CD4-positive, alpha-beta T cell treated with Interleukin-17A for 1 hour (primary cell): ENCODE results near the gene FRMD6.

ENCODE experiments used
- DNase-seq: peaks from one replicate; pipeline ENCODE4 v3.0.0-alpha.2; 2020

Gene FRMD6

DNA sequence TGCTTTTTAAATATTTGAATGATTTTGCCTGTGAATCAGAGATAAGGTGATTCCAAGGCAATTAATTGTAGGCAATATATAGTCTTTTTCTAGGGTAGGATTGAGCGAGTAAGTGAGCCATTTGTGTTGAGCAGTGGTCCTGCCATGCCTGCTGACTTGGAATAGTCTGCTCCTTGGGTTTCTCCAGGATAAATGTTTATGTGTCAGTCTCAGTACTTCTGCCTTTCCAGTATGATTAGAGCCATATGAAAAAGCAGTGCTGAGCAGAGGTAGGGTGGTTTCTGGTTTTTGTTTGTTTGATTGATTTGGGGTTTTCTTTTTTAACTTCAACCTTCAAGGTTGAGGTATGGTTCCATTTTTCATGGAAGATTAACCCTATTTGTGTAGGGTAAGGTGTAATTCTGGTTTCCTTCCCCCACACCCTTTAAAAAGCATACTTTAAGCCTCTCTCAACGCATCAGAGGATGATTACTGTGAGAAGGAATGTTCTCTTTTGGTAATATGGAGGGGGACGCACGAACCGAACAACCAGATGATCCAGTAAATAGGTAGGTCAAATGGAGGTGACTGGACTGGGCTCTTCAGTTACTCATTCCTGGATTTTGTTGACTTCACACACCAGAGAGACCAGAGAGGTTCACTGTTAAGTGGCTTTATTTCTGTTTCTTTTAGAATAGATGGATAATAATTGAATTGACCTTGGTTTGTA, 22.7 kb downstream of the FRMD6 start:
- DNase-seq: no peak

DNA sequence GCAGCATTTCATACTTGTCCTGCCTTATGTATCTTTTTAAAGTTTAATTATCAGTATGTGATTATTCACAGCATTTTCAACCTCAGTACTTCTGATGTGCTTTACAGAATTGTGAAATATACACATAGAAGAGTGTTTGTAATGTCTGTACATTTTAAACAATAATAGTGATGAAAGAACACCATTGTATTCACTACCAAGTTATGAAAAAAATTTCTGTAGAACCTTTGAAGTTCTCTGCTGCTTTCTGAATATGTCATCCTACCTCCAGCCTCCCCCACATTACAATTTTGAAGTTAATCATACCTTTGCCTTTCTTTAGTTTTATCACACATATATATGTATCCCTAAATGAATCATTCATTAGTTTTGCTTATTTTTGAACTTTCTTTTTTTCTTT, 24.8 kb downstream of the FRMD6 start:
- no peak for DNase-seq

DNA sequence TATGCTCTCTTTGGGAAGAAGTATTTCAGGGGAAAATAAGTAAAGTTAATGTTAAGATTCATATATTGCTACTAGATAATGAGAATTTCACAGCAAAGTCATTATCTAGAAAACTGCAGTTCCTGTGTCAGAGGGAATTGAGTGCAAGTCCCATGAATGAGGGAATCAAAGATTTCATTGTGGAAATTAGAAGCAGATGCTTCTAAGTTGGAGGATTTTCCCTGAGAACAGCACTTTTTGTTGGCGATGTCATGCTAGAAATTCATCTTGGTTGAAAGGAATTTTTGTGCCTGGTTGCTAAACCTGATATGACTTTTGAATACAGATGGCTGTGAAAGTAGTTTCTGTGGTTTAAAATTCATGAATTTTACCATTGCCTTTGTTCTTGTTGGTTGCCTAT, 25.6 kb downstream of the FRMD6 start:
- DNase-seq: no peak

DNA sequence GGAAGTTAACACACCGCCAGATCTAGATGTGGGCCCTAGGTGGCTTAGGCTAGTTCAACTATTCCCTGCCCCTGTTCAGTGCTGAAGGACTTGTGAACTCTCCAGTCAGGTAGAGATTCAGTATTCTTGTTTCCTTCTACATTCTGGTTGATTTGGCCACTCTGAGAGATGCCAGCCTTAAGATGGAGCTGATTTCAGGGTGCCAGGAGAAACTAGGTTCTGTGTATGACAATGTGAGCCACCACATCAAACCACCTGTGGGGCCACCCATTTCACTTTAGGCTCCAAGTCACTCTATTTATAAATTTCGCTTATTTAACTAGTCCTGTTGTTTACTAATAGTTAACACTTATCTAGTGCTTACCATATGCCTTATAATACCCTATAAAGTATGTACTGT, 26.0 kb downstream of the FRMD6 start:
- no peak for DNase-seq

DNA sequence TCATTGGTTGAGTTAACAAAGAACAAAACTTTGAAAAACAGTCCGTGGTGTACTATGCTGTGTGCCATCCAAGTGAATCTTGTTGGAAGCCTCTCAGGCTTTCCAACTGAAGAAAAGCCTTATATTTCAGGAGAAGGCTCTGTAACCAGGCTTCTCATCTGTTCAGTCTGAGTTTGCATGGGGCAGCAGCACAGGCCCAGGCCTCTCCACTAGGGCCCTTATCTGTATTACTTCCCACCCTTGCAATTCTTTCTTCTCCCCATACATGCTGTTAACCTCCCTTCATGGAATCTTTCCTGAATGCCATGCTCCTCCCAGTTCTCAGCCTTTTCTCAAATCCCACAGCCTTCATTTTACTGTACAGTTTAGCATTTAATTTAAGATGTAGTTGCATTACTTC, 28.3 kb downstream of the FRMD6 start:
- DNase-seq: no peak

DNA sequence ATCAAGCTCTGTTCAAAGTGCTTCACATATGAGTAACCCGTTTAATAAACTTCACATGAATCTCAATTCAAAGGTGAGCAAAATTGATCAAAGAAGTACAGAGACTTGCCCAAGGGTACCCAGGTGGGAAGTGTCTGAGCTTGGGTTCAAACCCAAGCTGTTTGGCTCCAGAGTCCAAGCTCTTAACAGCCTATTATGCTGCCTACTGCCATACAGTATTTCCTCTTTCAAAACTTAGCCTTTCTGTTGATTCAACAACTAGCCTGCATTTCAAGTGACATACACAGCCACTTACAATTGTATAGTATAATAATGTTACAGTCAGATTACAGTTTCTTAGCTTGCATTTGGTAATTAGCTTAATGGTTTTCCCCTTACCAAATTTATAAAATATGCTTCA, 29.7 kb downstream of the FRMD6 start:
- DNase-seq: no peak

DNA sequence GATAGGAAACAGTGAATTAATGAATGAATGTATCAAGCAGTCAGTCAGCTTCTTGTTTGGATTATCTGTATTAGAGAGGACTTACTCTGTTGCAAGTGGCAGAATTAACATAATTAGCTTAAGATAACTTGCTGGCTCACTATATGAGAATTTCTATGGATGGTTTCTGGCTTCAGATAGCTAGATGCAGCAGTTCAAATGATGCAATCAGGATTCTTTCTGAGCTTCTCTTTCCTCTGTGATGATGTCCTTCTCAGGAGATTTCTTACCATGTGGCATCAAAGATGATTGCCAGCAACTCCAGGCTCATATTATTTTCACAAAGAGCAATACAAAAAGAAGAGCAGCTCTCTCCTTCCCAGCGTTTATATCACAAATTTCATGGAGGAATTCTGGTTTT, 30.7 kb downstream of the FRMD6 start:
- no peak for DNase-seq

DNA sequence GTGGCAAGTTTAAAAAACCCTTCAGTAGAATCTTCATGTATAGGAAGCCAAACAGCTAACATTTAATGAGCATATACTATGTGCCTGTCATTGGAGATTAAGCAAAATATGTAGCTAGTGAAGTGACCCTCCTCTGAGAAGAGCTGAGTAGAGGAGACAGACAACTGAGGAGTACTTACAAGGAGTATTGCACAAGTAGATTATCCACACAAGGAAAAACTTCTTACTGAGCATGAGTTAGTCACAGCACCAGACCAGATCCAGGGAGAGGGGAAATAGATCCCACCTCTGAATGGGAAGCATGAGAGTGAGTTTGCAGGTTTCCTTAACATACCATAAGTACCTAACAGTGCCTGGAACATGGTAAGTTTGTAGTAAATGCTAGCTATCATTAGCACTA, 33.0 kb downstream of the FRMD6 start:
- DNase-seq: no peak

DNA sequence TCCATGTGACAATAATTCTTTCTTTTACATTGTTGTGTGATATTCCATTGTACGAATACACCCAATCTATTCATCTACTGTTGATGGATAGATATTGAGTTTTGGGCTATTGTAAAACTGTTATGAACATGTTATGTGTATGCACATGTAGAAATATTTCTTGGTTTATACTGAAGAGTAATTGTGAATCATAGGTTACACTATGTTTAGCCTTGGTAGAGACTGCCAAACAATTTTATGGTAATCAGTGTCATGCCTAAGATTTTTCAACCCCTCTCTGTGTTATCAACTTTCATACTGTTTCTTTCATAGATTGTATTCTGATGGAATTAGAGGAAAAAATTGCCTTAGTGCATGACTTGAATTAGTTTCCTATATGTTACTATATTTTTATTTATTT, 39.5 kb downstream of the FRMD6 start:
- no peak for DNase-seq

DNA sequence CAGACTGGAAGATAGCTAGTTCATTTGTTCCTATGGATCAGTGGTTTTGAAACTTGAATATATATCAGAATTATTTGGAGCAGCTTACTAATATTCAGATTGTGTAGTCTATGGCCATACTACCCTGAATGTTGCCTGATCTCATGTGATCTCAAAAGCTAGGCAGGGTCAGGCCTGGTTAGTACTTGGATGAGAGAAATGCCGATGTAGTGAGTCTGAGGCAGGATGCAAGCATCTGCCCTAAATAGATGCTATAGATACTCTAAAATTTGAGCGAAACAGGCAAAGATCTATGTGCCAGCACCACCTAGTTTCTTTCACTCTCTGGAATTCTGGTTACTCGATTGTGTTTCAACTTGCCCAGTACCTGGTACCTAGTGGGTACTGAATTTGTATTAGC, 40.9 kb downstream of the FRMD6 start:
- DNase-seq: no peak

DNA sequence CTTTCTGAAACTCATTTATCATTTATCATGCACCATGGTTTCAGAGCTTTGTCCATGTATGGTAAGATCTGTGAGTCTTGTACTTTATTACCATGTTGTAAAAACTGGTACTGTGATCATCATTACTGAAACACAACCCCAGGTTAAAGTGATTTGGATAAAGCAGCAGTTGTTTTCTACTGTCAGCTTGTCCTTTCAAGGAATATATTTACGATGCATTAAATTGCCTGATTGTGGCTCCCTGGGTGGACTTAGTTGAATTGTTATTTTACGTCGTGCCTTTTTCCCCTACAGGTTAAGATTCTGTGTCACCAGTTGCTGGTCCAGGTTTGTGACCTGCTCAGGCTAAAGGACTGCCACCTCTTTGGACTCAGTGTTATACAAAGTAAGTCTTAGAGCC, 46.1 kb downstream of the FRMD6 start:
- no peak for DNase-seq

DNA sequence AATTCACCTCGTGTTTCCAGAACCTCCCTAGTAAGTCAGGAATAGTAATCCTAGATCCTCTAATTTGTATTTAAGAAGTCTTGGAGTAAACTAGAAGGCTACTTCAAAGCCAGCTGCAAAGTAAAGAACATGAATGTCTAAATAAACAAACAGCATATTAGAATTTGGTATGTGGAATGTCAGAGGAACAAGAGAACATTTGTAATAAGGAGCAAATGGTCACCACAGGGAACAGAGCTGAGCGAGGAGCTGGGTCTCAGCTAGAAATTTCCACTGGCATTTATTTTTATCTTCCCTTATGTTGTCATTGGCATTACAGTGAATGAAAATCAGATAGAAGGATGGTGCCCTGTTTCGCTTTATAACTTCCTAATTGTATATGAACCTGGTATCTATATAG, 50.2 kb downstream of the FRMD6 start:
- DNase-seq: no peak

DNA sequence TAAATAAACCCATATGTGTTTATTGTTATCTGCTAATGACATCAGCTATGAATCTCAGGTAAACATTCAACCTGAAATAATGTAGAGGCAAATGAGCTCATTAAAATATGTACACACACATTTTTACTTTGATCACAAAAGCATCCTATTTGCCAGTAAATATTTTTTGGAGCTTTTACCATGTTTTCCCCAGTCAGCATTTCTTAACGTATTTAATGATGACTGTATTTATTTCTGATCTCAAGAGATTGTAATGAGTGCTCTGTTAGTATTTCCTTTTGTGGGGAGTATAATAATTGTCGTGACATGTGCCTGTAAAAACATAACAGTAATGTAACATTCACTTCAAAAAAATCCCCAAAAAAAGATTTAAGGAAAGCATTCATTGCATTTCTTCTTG, 52.1 kb downstream of the FRMD6 start:
- no peak for DNase-seq

DNA sequence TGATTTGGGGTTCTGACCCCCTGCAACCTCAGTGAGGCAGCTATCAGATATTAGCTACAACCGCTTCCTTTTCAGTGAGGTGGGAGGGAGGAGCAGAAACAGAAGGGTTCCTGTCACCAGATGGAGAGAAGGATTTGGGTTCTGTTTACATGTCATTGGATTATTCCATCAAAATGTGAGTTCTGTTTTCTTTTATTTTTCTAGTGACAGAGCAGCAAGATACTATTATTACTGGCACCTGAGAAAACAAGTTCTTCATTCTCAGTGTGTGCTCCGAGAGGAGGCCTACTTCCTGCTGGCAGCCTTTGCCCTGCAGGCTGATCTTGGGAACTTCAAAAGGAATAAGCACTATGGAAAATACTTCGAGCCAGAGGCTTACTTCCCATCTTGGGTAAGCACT, 52.8 kb downstream of the FRMD6 start:
- no peak for DNase-seq

DNA sequence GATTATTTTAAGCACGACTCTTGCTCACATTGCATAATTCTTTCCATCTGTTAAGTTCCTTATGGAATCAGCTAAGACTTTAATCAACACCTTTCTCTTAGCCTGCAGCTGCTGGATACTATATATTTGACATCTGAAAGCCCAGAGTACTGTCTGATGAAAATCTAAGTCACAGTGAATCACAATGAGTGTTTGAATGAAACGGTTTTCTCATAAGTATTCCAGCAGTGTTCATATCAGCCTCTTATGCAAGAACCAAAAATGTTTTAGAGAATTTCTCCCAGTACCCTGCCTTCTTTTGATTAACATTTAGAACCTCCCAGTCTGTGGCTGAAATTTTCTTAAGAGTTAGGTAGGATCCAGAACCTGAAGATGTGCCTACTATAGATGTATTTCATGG, 55.6 kb downstream of the FRMD6 start:
- DNase-seq: no peak

DNA sequence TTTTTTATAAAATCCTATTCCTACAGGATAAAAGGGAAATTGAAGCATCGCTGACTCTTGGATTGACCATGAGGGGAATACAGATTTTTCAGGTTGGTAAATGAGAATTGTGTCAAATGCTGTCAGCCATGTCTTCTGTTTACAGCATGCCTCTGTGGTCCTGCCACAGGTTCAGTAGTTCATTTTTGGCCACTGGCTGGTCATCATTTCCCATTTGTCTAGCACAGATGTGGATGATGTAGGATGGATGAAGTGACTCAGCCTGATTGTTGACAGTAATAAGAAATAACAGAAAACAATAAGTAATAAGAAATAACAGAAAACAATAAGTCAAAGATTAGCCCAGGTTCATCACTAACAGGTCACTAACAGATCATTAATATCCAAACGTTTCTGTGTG, 59.8 kb downstream of the FRMD6 start:
- no peak for DNase-seq

DNA sequence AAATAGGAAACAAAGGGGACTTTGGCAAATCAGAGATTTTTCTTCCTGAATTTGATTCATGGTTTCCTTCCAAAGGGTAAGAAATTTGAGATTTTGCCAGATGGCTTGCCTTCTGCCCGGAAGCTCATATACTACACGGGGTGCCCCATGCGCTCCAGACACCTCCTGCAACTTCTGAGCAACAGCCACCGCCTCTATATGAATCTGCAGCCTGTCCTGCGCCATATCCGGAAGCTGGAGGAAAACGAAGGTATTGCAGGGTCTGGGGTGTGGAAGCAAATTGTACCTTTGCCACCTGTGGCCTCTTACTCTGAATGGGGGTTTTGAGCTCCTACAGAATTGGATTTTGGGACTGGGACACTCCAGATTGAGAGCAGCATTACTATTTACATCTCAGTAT, 63.5 kb downstream of the FRMD6 start:
- DNase-seq: no peak

DNA sequence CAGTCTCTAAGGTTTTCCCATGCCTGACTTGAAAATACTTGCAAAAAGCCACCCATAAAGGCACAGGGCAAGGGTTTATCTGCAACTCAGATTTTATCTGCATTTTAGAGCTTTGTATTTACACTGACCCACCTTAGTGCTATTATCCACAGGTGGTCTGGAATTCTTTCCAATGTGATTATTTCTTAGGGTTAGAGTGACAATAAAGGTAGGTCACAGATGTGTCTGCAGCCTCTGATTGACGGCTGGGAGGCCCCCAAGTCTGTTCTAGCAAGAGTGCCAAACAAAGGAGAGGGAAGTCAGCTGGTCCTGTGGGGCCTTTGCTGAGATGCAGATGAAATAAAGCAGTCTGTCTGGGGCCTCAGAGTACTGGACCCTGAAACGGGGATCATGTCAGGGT, 64.0 kb downstream of the FRMD6 start:
- DNase-seq: no peak

DNA sequence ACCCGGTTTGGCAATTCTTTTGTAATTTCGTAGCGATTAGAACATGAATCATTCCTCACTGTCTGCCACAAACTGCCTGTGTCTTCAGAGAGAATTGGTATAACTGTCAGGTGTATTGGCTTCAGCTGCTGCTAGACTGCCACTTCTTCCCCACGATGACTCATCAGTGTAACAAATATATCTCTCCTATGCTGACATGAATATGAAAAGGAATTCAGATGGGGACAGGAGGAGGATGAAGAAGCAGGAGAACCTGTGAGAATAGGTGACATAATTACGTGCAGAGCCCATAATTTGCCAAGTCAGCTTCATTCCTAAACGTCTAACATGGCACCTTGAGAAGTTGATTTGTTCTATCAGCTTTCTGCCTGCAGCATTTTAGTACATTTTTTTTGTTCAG, 64.9 kb downstream of the FRMD6 start:
- no peak for DNase-seq

DNA sequence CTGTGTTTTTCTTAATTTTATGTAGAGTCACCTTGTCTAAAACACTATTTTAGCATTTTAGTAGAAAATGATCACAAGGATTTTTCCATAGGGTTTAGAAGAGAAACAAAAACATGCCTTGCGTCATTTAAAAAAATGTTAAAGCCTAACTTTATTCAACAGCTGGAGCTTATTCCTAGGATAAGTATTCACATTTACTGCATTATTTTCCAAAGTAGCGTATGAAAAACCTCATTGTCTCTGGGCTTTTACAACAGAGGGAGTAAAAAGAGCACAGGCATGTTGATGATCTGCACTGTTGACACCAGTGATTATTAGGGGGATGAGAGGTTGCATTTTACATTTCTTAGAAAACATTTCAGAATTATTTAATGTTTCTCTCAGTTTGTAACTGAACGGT, 66.1 kb downstream of the FRMD6 start:
- no peak for DNase-seq

DNA sequence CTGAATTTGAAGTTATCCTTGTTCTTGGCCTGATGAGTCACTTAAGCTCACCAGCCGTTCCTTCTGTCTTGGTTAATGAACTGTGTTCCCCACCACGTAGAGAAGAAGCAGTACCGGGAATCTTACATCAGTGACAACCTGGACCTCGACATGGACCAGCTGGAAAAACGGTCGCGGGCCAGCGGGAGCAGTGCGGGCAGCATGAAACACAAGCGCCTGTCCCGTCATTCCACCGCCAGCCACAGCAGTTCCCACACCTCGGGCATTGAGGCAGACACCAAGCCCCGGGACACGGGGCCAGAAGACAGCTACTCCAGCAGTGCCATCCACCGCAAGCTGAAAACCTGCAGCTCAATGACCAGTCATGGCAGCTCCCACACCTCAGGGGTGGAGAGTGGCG, 68.2 kb downstream of the FRMD6 start:
- DNase-seq: no peak

DNA sequence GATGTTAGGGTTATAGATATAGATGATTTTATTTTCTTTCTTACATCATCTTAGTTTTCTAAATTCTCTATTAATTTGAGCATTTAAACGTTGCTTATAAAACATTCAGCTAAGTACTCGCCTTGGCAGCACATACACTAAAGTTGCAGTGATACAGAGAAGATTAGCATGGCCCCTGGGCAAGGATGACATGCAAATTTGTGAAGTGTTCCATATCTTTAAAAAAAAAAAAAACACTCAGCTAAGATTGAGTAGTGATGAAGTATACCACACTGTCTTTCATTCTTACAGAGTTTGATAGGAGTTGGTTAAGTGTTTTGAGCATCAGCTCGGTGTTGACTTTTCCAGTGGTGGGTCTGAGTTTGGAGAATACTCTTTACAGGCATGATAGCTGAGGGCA, 72.3 kb downstream of the FRMD6 start:
- DNase-seq: no peak

DNA sequence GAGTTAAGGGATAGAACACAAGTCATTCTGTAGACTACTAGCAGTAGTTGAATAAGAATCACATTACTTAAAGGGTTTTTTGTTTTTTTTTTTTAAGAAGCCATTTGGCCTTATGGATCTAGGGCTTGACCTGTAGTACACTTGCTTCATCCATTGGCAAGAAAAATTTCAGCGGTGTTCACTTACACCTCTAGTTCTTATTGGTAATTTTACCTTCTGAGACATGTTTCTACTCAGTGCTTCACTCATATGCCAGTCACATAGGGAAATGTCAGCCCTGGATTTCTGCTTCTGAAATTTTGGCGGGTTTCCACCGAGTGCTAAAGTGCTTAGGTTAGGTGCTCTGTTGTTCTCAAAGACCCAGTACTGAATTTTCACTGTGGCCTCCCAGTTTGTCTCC, 72.9 kb downstream of the FRMD6 start:
- no peak for DNase-seq

DNA sequence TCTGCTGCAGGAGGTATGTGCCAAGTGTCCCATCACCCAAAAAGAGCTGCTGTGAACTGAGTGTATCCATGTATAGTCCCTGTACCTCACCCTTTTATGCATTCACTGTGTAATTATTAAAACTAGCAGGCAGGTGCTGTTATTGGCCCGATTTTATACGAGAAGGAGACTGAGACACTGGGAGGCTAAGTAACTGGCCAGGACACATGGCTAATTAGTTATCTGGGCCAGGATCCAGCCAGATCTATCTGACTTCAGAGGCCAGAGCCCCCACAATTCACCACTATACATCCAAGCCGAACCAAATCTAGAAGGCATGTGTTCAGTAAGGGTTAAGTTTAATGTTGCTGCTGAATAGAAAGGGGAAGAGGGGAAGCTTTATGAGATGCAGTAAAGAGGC, 73.4 kb downstream of the FRMD6 start:
- no peak for DNase-seq

DNA sequence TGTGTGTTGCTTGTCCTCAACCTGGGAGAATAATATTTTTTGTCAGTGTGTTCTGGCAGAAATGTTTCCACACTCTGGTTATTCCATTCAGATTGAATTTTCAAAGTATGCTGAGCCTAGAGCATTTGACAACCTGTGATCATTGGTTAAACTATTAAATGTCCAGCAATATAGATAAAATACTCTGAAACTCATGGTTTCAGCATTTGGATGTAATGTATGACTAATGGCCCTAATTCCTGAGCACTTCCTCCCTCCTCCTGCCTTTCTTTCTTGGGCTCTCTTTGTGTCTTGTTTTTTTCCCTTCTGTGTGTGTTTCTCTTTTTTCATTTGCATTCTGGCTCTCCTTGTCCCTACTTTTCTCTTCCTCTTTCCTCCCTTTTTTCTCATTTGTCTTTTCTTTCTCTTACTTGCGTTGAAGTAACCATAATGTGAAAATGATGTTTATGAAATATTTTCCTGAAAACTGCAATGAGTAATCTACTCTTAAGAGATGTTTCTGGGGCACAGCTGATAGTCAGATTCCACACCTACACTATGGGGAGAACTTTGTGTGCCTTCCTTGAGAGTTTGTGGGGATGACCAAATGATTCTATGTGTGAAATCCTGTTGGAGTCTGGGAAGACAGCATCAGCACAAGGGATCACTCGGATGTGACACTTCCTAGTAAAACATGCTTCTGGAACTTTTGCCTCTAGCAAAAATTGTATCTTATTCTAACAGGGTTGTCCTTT, 74.6 kb downstream of the FRMD6 start:
- no peak for DNase-seq
